HCT116 (cell line): Measurements from ENCODE around the gene MICALL2. TPM values are rescaled to one million over a fixed set of nuclear protein-coding genes. Genes with fewer than 3 reads are reported as not detected.

Experiments
- ATAC-seq: fragments of 200-7000 bp; cut with Tn5 transposase; 2 replicates; pipeline ENCODE4 v1.9.1; 2020; ENCODE audit warnings: mild to moderate bottlenecking, moderate library complexity
- BruUV-seq: library from RNA; stranded (reverse); fragments of 400-500 nt; replicated peaks from 2 replicates; lab custom pipeline; 2021; lab: Mats Ljungman, UMichigan
- CTCF ChIA-PET: fragments of 300-600 bp; sonication (Branson Sonifier 250); formaldehyde crosslinking; loops from one replicate; lab custom pipeline; 2021; ENCODE audit warnings: antibody characterized with exemption; lab: Charles Lee
- POLR2A ChIA-PET: fragments of 300-600, 350-600 bp; sonication (Branson Sonifier 250); formaldehyde crosslinking; loops from one replicate; lab custom pipeline; 2021; ENCODE audit warnings: antibody characterized with exemption; lab: Charles Lee
- RAD21 ChIA-PET, 2 experiments: fragments of 300-600 bp; sonication (Branson Sonifier 250); formaldehyde crosslinking; loops; one replicate each; lab custom pipeline; 2023; ENCODE audit warnings: low total read pairs in 2 of 2; ENCODE audit not compliant: uncharacterized antibody in 2 of 2, unreplicated experiment in 2 of 2, low non-redundant PET in 1 of 2; lab: Charles Lee
- DNase-seq: peaks from one replicate; pipeline ENCODE4 v3.0.0-alpha.2; 2010; ENCODE audit warnings: low read depth, low spot score
- H2AFZ ChIP-seq: fragments of 200-600 bp; shearing (Covaris generic), sonication (generic); 2 replicates; pipeline ENCODE4 v1.6.1; 2017; ENCODE audit warnings: low read depth, mixed run types, mixed read lengths, antibody characterized with exemption, low read length; ENCODE audit not compliant: poor library complexity, severe bottlenecking
- H3K27ac ChIP-seq: 2 replicates; pipeline ENCODE4 v1.5.1; 2012; ENCODE audit warnings: low read depth, low read length
- H3K27me3 ChIP-seq: fragments of 200-600 bp; sonication (generic); 2 replicates; pipeline ENCODE4 v1.6.1; 2016; ENCODE audit warnings: mixed run types, low read length, mixed read lengths; ENCODE audit not compliant: insufficient read depth
- H3K36me3 ChIP-seq, 2 experiments: fragments of 200-500 bp in 1 of 2; fragments of 200-600 bp in 1 of 2; sonication (Bioruptor generic) in 1 of 2; sonication (generic) in 1 of 2; 2 replicates each; pipeline versions ENCODE4 v1.5.1 to v1.6.1; 2014 to 2016; ENCODE audit warnings: low read length in 2 of 2, inconsistent platforms in 1 of 2, mixed read lengths in 1 of 2, mixed run types in 1 of 2; ENCODE audit not compliant: insufficient read depth in 2 of 2, control insufficient read depth in 1 of 2
- H3K4me1 ChIP-seq, 2 experiments: fragments of 200-600 bp in 1 of 2; sonication (generic) in 1 of 2; 2 replicates each; pipeline versions ENCODE4 v1.5.1 to v1.6.1; 2012 to 2017; ENCODE audit warnings: low read length in 2 of 2, inconsistent platforms in 1 of 2, mild to moderate bottlenecking in 1 of 2, mixed read lengths in 1 of 2, mixed run types in 1 of 2, moderate library complexity in 1 of 2; ENCODE audit not compliant: insufficient read depth in 2 of 2, control insufficient read depth in 1 of 2
- H3K4me2 ChIP-seq: fragments of 200-600 bp; sonication (generic); 2 replicates; pipeline ENCODE4 v1.6.1; 2017; ENCODE audit warnings: mixed run types, low read length, mixed read lengths
- H3K4me3 ChIP-seq, 2 experiments: fragments of 200-600 bp in 1 of 2; sonication (generic) in 1 of 2; replicated peaks in 1 of 2; 2 replicates each; pipeline ENCODE4 v1.5.1; 2011 to 2016; ENCODE audit warnings: low read length in 2 of 2, control low read depth in 1 of 2, low read depth in 1 of 2, mild to moderate bottlenecking in 1 of 2, mixed read lengths in 1 of 2, mixed run types in 1 of 2
- H3K79me2 ChIP-seq: fragments of 200-600 bp; sonication (generic); 2 replicates; pipeline ENCODE4 v1.6.1; 2017; ENCODE audit warnings: mild to moderate bottlenecking, mixed run types, low read length, moderate library complexity, mixed read lengths; ENCODE audit not compliant: insufficient read depth
- H3K9ac ChIP-seq: fragments of 200-600 bp; sonication (generic); 2 replicates; pipeline ENCODE4 v1.6.1; 2016; ENCODE audit warnings: low read length, mixed read lengths
- H3K9me2 ChIP-seq: fragments of 200-600 bp; sonication (generic), shearing (Covaris generic); 2 replicates; pipeline ENCODE4 v1.6.1; 2017; ENCODE audit warnings: mixed run types, mild to moderate bottlenecking, moderate library complexity; ENCODE audit not compliant: insufficient read depth
- H3K9me3 ChIP-seq, 2 experiments: fragments of 200-500 bp in 1 of 2; fragments of 200-600 bp in 1 of 2; sonication (Bioruptor generic) in 1 of 2; sonication (generic) in 1 of 2; 2 replicates each; pipeline ENCODE4 v1.6.1; 2014 to 2017; ENCODE audit warnings: low read length in 2 of 2, mixed read lengths in 2 of 2, inconsistent platforms in 1 of 2, low read depth in 1 of 2, mild to moderate bottlenecking in 1 of 2, mixed run types in 1 of 2, moderate library complexity in 1 of 2; ENCODE audit not compliant: control insufficient read depth in 1 of 2, insufficient read depth in 1 of 2
- H4K20me1 ChIP-seq: fragments of 200-600 bp; sonication (generic), shearing (Covaris generic); 2 replicates; pipeline ENCODE4 v1.6.1; 2017; ENCODE audit warnings: mixed run types, mild to moderate bottlenecking, moderate library complexity; ENCODE audit not compliant: insufficient read depth
- CBX3 ChIP-seq: IDR thresholded peaks from 2 replicates; pipeline ENCODE4 v1.6.1; 2012; ENCODE audit warnings: low read depth
- CEBPB ChIP-seq: IDR thresholded peaks from 2 replicates; pipeline ENCODE4 v1.6.1; 2012; ENCODE audit warnings: low read depth
- ELF1 ChIP-seq: IDR thresholded peaks from 2 replicates; pipeline ENCODE4 v1.6.1; 2012; ENCODE audit warnings: low read depth, borderline replicate concordance
- EZH2phosphoT487 ChIP-seq: fragments of 200-600 bp; IDR thresholded peaks from 2 replicates; pipeline ENCODE4 v1.6.1; 2018; ENCODE audit warnings: antibody characterized with exemption, borderline replicate concordance
- JUND ChIP-seq: IDR thresholded peaks from 2 replicates; pipeline ENCODE4 v1.6.1; 2012
- MAX ChIP-seq: IDR thresholded peaks from 2 replicates; pipeline ENCODE4 v1.6.1; 2012
- REST ChIP-seq: IDR thresholded peaks from 2 replicates; pipeline ENCODE4 v1.6.1; 2012; ENCODE audit warnings: low read depth
- SIN3A ChIP-seq: IDR thresholded peaks from 2 replicates; pipeline ENCODE4 v1.6.1; 2012; ENCODE audit warnings: low read depth
- SP1 ChIP-seq: IDR thresholded peaks from 2 replicates; pipeline ENCODE4 v1.6.1; 2012; ENCODE audit warnings: low read depth
- YY1 ChIP-seq: IDR thresholded peaks from 2 replicates; pipeline ENCODE4 v1.6.1; 2011; ENCODE audit warnings: low read length, low read depth, moderate library complexity, mild to moderate bottlenecking; ENCODE audit not compliant: insufficient replicate concordance; ENCODE audit errors: extremely low read depth
- ZBTB33 ChIP-seq: IDR thresholded peaks from 2 replicates; pipeline ENCODE4 v1.6.1; 2011; ENCODE audit warnings: mild to moderate bottlenecking, low read length, moderate library complexity; ENCODE audit not compliant: insufficient replicate concordance; ENCODE audit errors: extremely low read depth
- ZNF274 ChIP-seq: fragments of 200-500 bp; sonication (Bioruptor generic); IDR thresholded peaks from 2 replicates; pipeline ENCODE4 v1.6.1; 2014; ENCODE audit warnings: mild to moderate bottlenecking, low read depth, low read length, inconsistent platforms
- intact Hi-C: fragments of 100-400 bp; cut with micrococcal nuclease; formaldehyde crosslinking; loops from 2 replicates; pipeline ENCODE4 v1.10.0; 2022
- total RNA-seq: library from RNA; stranded (reverse); gene quantifications from one replicate; pipeline ENCODE4 v1.2.1, GENCODE V29; 2021; ENCODE audit not compliant: unreplicated experiment
- TF ChIP-seq, protein P1 (sequence below), 3 experiments: fragments of 200-600 bp in 1 of 3; sonication (generic) in 1 of 3; IDR thresholded peaks in 2 of 3; conservative IDR thresholded peaks in 1 of 3; 2 replicates each; pipeline ENCODE4 v1.5.1; 2012 to 2017; ENCODE audit warnings: low read depth in 2 of 3, low read length in 2 of 3, antibody characterized with exemption in 1 of 3, borderline replicate concordance in 1 of 3, control low read depth in 1 of 3, mild to moderate bottlenecking in 1 of 3, mixed read lengths in 1 of 3, mixed run types in 1 of 3, moderate library complexity in 1 of 3; ENCODE audit not compliant: insufficient read depth in 1 of 3
- TF ChIP-seq, protein P2 (sequence below): IDR thresholded peaks from 2 replicates; pipeline ENCODE4 v1.6.1; 2012

MICALL2 gene
- total RNA-seq, 1 experiment from 2014 or later, result 60.7 TPM

DNA sequence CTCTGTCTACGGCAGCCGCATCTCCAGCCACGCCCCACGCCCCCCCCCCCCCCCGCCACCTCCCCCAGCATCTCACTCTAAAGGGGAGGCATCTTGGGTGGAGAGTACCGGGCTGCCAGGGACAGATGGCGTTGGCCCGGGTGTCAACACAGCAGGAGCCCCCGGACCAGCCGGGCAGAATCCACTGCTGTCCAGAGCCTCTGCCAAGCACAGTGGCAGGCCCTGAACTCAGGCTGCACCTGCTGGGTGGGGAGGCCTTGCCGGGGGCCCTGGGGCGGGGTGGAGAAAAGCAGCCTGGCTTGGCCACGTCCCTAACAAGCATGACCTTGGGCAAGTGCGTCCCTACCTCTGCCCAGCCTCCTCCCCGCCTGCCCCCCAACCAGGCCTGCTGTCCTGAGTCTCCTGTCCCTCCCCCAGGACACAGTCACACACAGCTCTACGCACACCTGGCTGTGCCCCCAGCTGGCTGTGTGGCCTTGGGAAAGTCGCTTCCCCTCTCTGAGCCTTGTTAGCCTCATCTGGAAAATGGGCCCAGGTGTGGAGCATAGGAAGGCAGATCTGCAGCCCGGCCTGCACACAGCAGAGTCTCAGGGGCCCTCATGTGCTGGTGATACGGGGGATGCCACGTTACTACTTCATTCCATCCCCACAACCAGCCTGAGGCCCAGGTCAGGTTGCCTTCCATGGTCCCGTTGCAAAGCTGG, 45.2 kb downstream of the MICALL2 start:
- H3K9me2 ChIP-seq, result no peaks in the 10 kb centered on the region
- H3K27ac ChIP-seq, result no peak overlapping the region
- POLR2A ChIA-PET, result no interaction called here
- H2AFZ ChIP-seq, result no peak overlapping the region
- H3K79me2 ChIP-seq, result no peaks in the 10 kb centered on the region
- no peak for ATAC-seq
- no peaks in the 10 kb centered on the region for H3K27me3 ChIP-seq
- intact Hi-C loops, result loop anchor here (1.0 kb wide), 2 partner anchors 189 to 220 kb away; no protein-coding TSS in a partner anchor
- RAD21 ChIA-PET, result interaction anchor here in 1 of 2 experiments (1.2 kb wide), 1 partner anchor 222 kb away, joined by 5 read pairs; no protein-coding TSS in a partner anchor
- H3K4me3 ChIP-seq, result no peak overlapping the region
- H3K4me1 ChIP-seq, result peaks cover 2 to 28% of the 10 kb centered on the region in 2 experiments; a peak in 3 of 4 replicates
- CTCF ChIA-PET, result interaction anchor here (1.2 kb wide), 1 partner anchor 10 kb away, joined by 3 read pairs; no protein-coding TSS in a partner anchor
- BruUV-seq, result no TSS peak
- TF ChIP-seq, protein P1, sequence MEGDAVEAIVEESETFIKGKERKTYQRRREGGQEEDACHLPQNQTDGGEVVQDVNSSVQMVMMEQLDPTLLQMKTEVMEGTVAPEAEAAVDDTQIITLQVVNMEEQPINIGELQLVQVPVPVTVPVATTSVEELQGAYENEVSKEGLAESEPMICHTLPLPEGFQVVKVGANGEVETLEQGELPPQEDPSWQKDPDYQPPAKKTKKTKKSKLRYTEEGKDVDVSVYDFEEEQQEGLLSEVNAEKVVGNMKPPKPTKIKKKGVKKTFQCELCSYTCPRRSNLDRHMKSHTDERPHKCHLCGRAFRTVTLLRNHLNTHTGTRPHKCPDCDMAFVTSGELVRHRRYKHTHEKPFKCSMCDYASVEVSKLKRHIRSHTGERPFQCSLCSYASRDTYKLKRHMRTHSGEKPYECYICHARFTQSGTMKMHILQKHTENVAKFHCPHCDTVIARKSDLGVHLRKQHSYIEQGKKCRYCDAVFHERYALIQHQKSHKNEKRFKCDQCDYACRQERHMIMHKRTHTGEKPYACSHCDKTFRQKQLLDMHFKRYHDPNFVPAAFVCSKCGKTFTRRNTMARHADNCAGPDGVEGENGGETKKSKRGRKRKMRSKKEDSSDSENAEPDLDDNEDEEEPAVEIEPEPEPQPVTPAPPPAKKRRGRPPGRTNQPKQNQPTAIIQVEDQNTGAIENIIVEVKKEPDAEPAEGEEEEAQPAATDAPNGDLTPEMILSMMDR (IDR thresholded peaks at IDR 0.05 in 2 of 3, conservative IDR thresholded peaks at IDR 0.05 in 1 of 3; ENCODE audit: borderline replicate concordance in 1 of 3, insufficient read depth in 1 of 3, low read depth in 2 of 3, low read length in 2 of 3), result no peak
- TF ChIP-seq REST (no peak), YY1 (no peak), CEBPB (no peak), EZH2phosphoT487 (no peak), ELF1 (no peak), SIN3A (no peak), ZBTB33 (no peak), ZNF274 (no peak), SP1 (no peak), MAX (no peak), CBX3 (no peak), JUND (no peak)
- TF ChIP-seq, protein P2, sequence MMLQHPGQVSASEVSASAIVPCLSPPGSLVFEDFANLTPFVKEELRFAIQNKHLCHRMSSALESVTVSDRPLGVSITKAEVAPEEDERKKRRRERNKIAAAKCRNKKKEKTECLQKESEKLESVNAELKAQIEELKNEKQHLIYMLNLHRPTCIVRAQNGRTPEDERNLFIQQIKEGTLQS, result no peak
- H4K20me1 ChIP-seq, result no peaks in the 10 kb centered on the region
- H3K36me3 ChIP-seq, result no peaks in the 10 kb centered on the region
- H3K9me3 ChIP-seq, result no peaks in the 10 kb centered on the region
- no peak overlapping the region for H3K9ac ChIP-seq
- no peak for DNase-seq
- no peak overlapping the region for H3K4me2 ChIP-seq
